ENCODE measurements around the gene C17orf100.

- no peak for TF ChIP-seq CTCF (IDR thresholded peaks at IDR 0.05)
- no peak for TF ChIP-seq POLR2A (IDR thresholded peaks at IDR 0.05; ENCODE audit: low read depth)
These were observed 23.0 kb downstream of the C17orf100 start for GRCh38 chr17:6674586-6674985.
